Endothelial cell of hepatic sinusoid (primary cell): Measurements from ENCODE around the gene MNX1.

Experiments
- in situ Hi-C: cut with HindIII; loops from 2 replicates; pipeline ENCODE4 v1.10.0; 2017; ENCODE audit warnings: low sequenced_read_pairs

Gene MNX1

DNA sequence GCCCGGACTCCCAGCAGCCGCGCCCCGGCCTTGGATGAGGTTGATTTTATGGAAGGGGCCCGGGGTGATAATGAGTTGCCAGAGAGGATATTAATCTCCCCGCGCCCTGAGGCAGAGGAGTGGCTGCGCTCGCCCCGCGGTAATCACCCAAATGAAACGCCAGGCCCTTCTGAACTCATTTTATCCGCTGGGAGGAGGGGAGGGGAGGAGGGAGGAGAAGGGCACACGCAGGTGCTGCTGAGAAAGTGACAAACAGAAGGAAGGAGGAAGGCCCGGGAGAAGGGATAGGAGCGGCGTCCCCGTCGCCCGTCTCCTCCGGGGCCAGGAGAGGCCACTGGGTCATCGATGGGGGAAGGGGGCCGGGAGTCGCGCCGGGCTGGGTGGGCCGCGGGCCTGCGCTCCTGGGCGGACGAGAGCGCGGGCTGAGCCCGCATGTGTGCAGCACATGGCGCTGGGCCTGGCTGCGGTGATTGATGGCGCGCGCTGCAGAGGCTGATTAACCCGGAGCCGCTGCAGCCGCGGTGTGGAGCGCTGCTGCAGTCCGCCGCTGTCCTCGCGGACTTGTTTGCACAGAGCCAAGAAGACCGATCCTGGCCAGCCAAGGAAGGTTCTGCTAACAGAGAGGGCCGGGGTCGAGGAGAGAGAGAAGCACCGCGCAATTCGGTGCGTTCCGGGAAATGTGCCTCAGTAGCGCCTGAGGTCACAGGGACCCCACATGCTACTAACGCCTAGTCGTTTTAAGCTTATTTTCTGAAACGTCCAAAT, 6.5 kb downstream of the MNX1 start:
- in situ Hi-C loops: no loop called here

DNA sequence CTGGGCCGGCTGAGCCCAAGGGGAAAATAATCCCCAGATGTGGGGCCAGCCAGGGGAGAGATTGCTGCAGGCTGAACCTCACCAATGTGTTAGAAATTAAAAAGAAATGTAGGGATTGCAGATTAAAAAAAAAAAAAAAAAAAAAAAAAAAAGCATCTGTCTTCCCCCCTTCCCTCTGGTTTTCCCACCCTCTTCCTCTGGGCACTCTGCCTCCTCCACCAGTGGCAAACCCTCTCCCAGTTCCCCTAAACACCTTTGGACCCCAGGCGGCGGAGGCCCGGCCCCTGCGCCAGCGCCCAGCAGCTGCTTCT, 7.1 kb downstream of the MNX1 start:
- in situ Hi-C loops: no loop called here

DNA sequence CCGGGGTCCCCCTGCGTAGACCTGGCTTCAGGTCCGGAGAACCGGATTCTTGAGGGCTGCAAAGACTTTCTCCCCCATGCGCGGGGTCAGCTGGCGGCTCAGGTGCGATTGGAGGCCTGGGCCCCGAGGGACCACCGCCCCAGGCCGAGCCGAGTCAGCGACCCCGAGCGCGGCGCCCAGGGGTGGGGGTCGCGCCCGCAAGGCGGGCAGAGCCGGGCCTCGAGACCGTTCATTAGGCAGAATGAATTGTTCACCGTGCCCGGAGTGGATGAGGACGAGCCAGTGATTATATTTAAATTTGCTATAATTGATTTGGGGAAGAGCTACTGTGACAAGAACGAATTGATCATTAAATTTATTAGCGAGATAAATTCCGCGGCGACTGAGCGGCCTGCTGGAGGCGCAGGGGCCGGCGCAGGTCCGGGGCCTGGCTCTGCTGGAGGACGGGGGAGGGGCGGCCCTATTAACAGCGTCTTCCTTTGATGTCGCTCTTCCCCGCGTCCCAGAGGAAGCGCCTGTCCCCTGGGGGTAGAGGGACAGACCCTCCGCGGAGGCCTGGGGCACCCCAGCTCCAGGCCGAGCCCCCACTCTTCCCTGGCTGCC, 7.5 kb downstream of the MNX1 start:
- in situ Hi-C loops: no loop called here

DNA sequence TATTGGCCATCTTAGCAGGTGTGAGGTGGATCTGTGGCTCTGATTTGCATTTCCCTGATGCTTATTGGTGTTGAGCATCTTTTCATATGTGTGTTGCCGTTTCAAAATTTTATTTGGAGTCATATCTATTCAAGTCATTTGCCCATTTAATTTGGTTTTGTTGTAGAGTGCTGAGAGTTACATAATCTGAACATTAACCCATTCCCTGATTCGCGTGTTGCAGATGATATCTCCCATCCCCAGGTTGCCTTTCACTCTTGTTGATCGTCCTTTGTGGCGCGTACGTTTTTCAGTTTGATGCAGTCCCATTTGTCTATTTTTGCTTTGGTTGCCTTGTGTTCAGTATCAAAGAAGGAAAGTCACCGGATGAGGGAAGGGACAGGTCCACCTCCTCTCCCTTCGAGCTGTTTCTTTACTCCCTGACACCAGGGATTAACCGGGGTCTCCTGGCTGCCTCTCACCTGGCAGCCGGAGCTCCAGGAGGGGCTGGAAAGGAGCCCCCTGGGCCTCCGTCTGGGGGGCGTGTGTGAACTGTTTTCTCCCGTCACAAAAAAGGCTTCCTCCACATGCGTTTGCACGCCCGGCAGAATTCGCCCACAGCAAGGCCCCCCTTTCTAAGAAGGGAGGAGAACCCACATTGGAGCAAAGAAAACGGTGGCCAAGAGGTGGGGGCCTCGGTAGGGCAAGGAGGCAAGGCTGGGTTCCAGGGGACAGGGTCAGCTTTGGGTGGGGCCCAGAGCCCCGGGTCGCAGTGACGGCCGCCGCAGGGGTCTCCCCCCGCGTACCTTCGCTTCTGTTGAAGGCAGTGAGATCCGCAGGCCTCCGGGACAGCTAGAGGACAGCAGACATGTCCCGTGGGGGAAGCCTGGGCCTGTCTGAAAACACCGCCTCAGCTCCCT, 8.3 kb downstream of the MNX1 start:
- in situ Hi-C loops: no loop called here

DNA sequence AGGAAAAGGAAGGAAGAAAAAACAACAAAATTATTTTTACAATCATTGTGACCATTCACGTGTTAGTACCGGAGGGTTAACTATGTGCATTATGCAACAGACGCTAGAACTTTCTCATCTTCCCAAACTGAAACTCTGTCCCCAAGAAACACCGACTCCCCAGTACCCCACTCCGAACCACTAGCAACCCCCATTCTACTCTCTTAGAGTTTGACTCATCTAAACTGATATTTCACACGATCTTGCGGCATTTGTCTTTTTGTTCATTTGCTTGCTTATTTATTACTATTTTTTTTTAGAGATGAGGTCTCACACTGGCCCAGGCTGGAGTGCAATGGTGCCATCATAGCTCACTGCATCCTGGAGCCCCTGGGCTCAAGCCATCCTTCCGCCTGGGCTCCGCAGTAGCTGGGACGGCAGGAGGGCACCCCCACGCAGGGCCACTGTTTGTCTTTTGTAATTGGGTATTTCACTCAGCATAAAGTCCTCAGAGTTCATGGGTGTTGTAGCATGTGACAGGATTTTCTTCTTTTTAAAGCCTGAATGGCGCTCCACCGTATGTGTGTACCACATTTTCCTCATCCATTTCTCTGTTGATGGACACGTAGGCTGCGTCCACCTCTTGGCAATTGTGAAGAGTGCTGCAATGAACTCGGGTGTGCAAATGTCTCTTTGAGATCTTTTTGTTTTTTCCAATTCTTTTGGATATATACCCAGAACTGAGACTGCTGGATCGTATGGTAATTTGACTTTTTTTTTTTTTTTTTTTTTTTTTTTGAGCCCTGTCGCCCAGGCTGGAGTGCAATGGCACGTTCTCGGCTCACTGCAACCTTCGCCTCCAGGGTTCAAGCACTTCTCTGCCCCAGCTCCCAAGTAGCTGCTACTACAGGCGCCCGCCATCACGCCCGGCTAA, 9.5 kb downstream of the MNX1 start:
- in situ Hi-C loops: no loop called here

DNA sequence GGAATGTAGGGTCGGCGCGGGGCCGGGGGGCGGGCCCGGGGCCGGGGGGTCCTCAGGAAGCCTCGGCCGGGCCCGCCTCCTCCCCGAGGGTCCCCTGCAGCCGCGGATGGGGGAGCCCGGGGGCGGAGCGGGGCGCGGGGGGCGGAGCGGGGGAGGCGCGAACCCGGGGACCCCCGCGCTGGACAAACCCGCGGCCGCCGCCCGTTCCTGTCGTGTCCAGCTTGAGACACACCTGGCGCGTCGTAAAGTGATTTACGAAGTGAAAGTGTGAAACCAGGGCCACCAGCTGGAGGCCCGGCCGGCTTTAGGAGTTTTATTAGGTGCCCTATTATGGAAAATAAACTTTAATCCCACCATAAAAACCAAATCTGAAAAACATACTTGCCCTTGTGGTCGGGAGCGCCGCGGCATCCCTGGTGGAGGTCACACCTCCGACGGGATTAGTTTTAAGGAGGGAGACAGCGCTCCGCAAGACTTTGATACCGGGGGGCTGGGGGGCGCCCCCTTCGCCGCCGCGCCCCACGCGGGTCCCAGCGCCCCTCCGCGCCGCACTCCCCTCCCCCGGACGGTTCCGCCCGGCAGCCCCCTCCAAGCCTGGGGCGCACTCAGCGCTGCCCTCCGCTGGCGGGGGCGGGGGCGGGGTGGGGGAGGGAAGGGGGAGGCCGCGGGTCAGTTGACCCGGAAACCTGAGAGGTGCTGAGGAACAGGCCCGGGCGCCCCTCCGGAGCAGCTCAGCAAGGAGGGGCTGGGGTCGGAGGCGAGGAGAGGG, 10.3 kb downstream of the MNX1 start:
- in situ Hi-C loops: no loop called here

DNA sequence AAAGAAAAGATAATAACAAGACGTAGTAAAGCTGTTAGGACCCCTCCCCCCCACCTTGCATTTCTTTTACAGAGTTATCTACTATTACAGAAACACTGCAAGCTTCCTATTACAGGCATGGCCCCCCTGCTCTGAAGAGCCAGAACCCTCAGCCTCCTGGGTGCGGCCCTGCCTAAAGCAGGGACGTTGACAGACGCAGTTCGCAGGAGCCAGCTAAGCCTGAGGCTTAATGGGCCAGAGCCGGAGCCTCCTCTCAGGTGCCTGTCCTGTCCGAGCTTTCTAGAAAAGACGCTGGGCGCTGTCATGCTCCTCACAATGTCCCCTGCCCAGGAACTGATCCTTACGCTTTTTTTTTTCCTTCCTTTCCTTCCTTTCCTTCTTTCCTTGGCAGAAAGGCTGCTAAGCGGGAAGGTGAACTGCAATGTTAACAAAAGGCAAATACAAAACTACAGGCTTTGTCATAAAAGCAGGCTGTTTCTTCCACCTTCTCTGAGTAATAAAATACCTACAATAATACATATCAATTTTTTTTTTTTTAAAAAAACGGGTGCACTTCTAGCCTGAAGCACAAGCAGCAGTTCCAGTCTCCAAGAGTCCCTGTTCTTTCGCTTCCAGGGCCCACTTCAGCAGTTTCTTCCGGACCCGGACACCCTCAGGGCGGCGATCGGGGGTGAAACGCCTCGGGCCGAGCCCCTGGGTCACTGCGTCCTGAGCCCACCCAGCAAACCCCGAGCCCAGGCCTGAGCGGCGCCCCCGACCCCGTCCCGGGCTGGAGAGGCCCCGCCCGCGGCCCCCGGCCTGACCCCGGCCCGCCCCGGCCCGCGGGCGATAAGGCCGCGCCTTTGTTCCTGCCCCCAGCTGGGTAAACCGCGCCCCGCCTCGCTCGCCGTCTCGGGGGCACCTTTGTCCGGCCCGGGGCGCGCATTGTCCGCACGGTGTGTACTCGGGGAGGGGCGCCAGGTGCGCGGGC, 11.2 kb downstream of the MNX1 start:
- in situ Hi-C loops: no loop called here

- in situ Hi-C loops: no loop called here
These were observed 16.0 kb downstream of the MNX1 start for GRCh38 chr7:156994417-156994816.

- in situ Hi-C loops: no loop called here
These were observed 16.6 kb downstream of the MNX1 start for GRCh38 chr7:156993925-156994235.

DNA sequence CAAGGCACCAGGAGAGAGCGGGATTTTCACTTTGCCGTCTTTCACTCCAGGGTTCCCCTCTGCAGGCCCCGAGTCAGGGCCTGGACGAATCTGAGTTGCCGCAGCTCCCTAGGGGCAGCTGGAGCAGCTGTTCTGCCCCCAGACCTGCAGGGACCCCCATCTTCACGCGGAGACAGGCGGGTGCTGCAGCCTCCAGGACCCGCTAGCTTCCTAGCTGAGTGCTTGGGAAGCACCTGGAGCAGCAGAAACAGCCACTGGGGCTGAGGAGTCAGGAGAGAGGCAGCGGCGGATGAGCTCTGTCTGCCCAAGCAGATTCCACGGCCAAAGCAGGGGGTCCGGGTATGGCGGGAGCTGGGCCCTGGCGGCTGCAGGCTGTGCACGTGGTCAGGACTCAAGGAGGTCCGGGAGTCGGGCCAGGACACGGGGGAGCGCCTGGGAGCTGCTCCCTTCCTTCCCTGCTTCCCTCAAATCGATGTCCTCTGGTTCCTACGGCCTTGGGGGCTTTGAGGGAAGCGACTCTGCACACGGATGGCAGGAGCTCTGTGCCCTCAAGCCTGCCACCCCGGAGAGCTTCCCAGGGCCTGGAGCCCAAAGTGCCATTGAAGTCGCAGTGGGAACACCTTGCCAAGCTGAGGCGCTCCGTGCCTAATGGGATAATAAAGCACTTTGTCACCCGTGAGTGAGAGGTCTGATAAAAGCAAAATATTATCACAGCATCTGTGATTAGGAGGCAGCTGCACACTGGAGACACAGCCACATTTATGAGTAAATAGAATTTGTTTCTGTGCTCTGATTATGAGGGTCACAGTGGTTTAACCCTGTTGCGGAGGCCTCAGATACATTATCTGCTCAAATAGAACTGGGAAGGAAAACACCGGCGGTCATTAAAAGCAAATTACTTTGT, 17.2 kb downstream of the MNX1 start:
- in situ Hi-C loops: no loop called here

GRCh38 chr7:156989766-156990535, 20.5 kb downstream of the MNX1 start:
- in situ Hi-C loops: no loop called here

DNA sequence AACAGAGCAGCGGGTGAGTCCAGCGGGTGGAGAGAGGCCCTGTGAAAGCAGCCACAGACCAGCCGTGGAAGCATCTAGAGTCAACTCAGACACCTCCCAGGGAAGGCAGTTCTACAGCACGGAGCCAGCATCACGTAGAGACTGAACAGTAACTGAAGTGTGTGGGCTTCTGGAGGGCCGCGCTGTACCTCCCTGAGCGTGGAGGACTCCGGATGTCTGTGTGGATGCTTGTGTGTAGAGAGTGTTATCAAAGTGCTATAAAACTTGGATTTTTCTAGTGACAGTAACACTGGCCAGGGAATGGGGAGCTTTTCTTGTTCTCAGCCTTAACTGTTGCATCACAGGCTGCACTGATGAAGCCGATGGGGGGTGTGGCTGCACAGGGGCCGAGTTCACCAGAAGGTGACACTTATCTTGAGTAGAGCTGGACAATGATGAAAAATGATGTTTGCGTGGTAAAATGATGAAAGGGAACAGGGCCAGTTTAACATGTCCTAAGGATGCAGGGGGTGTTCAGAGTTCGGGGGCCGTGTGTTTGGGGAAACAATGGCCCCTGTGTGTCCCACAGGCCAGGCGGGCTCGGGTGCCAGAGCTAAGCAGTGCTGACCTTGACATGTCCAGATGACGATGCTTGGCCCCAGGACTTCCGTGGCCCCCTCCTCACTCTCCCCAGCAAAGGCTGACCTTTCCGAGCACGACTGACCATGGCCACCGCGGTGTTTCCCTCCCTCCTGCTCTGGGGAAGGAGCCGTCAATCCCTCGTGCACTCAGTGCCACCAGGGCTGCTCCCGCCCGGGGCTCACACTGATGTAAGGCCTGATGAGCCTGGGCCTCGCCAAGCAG, 21.9 kb downstream of the MNX1 start:
- in situ Hi-C loops: no loop called here

- in situ Hi-C loops: no loop called here
These were observed 24.1 kb downstream of the MNX1 start for GRCh38 chr7:156986378-156986777.

GRCh38 chr7:156985101-156985992, 25.1 kb downstream of the MNX1 start:
- in situ Hi-C loops: no loop called here

- in situ Hi-C loops: no loop called here
These were observed 26.1 kb downstream of the MNX1 start for GRCh38 chr7:156984174-156984891.
